Thoracic aorta (tissue), 2 donors: ENCODE measurements around the gene RBM18. TPM values are rescaled to one million over a fixed set of nuclear protein-coding genes. Genes with fewer than 3 reads are reported as not detected.

Experiments
- ATAC-seq: fragments of 150-250 bp; one replicate; pipeline ENCODE4 v1.8.0; 2017; ENCODE audit warnings: low read depth; ENCODE audit not compliant: insufficient number of reproducible peaks, low FRiP score
- DNase-seq: peaks from one replicate; pipeline ENCODE4 v3.0.0-alpha.2; 2020; ENCODE audit warnings: low spot score
- H3K27ac ChIP-seq, 2 donors: fragments of 200-600 bp; sonication (generic); 1 replicate in 1 of 2; 2 replicates in 1 of 2; pipeline ENCODE4 v1.5.1; 2016; ENCODE audit warnings: mild to moderate bottlenecking in 2 of 2, moderate library complexity in 2 of 2
- H3K27me3 ChIP-seq: fragments of 200-600 bp; sonication (generic); replicated peaks from 2 replicates; pipeline ENCODE4 v1.6.0; 2016; ENCODE audit warnings: mild to moderate bottlenecking; ENCODE audit not compliant: insufficient read depth
- H3K36me3 ChIP-seq: fragments of 200-600 bp; sonication (generic); one replicate; pipeline ENCODE4 v1.5.1; 2016
- H3K4me1 ChIP-seq, 2 donors: fragments of 200-600 bp; sonication (generic); 1 replicate in 1 of 2; 2 replicates in 1 of 2; pipeline versions ENCODE4 v1.5.1 to v1.6.0; 2016; ENCODE audit warnings: low read depth in 2 of 2, mild to moderate bottlenecking in 1 of 2; ENCODE audit not compliant: control insufficient read depth in 1 of 2
- H3K4me3 ChIP-seq: fragments of 200-600 bp; sonication (generic); 2 replicates; pipeline ENCODE4 v1.5.1; 2016; ENCODE audit warnings: mild to moderate bottlenecking
- H3K9me3 ChIP-seq: fragments of 200-600 bp; sonication (generic); 2 replicates; pipeline ENCODE4 v1.5.1; 2016
- CTCF ChIP-seq: fragments of 200-600 bp; sonication (generic); IDR thresholded peaks from one replicate; pipeline ENCODE4 v1.5.1; 2019; ENCODE audit warnings: antibody characterized with exemption
- total RNA-seq, 2 donors: library from RNA; depleted of rRNA; stranded (reverse); fragments of >200 nt; gene quantifications; one replicate each; pipeline versions ENCODE4 v1.1.0 to v1.2.3, GENCODE V29; 2016

The RBM18 gene
- total RNA-seq, 2 donors from 2014 or later, result 7.3 to 10.5 TPM

GRCh38 chr9:122258886-122259415, 5.7 kb downstream of the RBM18 start:
- ATAC-seq (no peak), DNase-seq (no peak)
- TF ChIP-seq CTCF, result no peak
- H3K36me3 ChIP-seq, result peaks cover 9% of the 10 kb centered on the region
- no peaks in the 10 kb centered on the region for H3K27me3 ChIP-seq
- no peak overlapping the region for H3K4me3 ChIP-seq
- H3K27ac ChIP-seq, result no peak overlapping the region
- H3K4me1 ChIP-seq, result peaks cover 15 to 28% of the 10 kb centered on the region in 2 donors
- H3K9me3 ChIP-seq, result no peaks in the 10 kb centered on the region

GRCh38 chr9:122256206-122256605, 8.4 kb downstream of the RBM18 start:
- no peak for TF ChIP-seq CTCF
- Histone ChIP-seq H3K9me3 (no peaks in the 10 kb centered on the region), H3K27me3 (no peaks in the 10 kb centered on the region), H3K4me3 (no peak overlapping the region), H3K27ac (no peak overlapping the region), H3K4me1 (peaks cover 0 to under 1% of the 10 kb centered on the region in 2 donors), H3K36me3 (peaks cover 17% of the 10 kb centered on the region)
- DNase-seq (no peak), ATAC-seq (no peak)

DNA sequence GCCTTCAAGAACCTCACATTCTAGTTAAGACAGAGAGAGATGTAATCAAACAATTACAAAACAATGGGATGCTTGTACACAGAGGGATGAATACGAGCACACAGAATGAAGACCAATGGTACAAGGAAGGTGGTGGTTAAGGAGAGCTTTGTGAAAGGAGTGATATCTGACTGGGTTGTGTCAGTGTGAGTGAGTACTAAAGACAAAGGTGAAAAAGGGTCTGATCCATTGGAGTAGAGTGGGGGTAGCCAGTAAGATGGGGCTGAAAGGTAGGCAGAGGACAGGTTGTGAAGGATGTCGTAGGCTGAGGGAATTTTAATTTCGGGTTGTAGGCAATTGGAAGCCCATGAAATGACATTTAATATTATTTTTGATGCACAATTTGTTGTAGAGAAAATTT, 9.9 kb downstream of the RBM18 start:
- Histone ChIP-seq H3K9me3 (no peaks in the 10 kb centered on the region), H3K36me3 (peaks cover 10% of the 10 kb centered on the region), H3K4me3 (no peak overlapping the region), H3K27me3 (no peaks in the 10 kb centered on the region), H3K4me1 (no peaks in the 10 kb centered on the region), H3K27ac (no peak overlapping the region)
- TF ChIP-seq CTCF, result no peak
- DNase-seq (no peak), ATAC-seq (no peak)

DNA sequence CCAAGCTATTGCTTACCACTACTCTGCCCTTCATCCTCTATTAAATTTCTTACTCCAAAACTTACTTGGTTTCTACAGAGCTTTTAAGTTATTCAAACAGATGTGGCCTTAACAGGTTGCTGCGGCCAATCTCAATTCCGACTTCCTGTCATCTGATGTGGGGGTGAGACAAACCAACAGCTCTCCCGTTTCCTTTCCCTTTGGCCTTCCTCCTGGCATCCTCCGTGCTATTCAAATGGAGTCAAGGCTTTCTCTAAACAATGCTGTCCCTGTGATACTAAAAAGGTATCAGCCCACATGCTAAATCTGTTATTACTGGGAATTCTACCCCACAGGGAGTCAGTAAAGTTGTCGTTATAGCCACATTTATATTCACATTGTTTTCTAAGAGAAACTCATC, 11.8 kb downstream of the RBM18 start:
- H3K4me1 ChIP-seq, result no peaks in the 10 kb centered on the region
- H3K27ac ChIP-seq, result no peak overlapping the region
- no peaks in the 10 kb centered on the region for H3K9me3 ChIP-seq
- no peak for TF ChIP-seq CTCF
- no peak overlapping the region for H3K4me3 ChIP-seq
- no peak for ATAC-seq
- no peaks in the 10 kb centered on the region for H3K27me3 ChIP-seq
- H3K36me3 ChIP-seq, result peaks cover 20% of the 10 kb centered on the region
- DNase-seq, result no peak

GRCh38 chr9:122251351-122251750, 13.3 kb downstream of the RBM18 start:
- TF ChIP-seq CTCF, result no peak
- H3K36me3 ChIP-seq, result peaks cover 20% of the 10 kb centered on the region
- no peak for ATAC-seq
- H3K27me3 ChIP-seq, result no peaks in the 10 kb centered on the region
- no peak for DNase-seq
- no peaks in the 10 kb centered on the region for H3K9me3 ChIP-seq
- H3K27ac ChIP-seq, result no peak overlapping the region
- H3K4me3 ChIP-seq, result no peak overlapping the region
- no peaks in the 10 kb centered on the region for H3K4me1 ChIP-seq
